ENCODE measurements around the gene YWHAE. TPM values are rescaled to one million over a fixed set of nuclear protein-coding genes. Genes with fewer than 3 reads are reported as not detected.

YWHAE gene
- total RNA-seq, 1 experiment from 2014 or later, result 210 TPM

DNA sequence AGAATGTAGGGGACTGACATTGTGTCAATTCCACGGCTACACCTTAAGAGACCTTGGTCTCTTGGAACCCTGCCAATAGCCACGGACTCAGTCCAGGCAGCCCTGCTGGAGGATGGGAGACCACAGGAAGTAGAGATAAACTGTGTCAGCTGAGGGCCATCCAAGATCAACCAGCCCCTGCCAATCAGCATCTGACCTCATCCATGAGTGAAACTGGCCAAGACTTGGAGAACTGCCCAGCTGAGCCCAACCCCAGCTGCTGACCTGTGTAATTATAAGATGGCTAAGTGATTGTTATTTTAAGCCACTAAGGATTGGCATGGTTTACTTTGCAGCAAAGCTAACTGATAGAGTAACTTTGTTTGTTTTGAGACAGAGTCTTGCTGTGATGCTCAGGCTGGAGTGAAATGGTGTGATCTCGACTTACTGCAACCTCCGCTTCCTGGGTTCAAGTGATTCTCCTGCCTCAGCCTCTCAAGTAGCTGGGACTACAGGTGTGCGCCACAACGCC lies 13.3 kb upstream of the YWHAE start:
- H4K20me1 ChIP-seq (ENCODE audit: low read length), result no peaks in the 10 kb centered on the region
- no peaks in the 10 kb centered on the region for H3F3A ChIP-seq (ENCODE audit: low read length, unreplicated experiment)
- no peak for TF ChIP-seq EZH2 (IDR thresholded peaks at IDR 0.05; ENCODE audit: low read length, unreplicated experiment)
- TF ChIP-seq, protein P1, sequence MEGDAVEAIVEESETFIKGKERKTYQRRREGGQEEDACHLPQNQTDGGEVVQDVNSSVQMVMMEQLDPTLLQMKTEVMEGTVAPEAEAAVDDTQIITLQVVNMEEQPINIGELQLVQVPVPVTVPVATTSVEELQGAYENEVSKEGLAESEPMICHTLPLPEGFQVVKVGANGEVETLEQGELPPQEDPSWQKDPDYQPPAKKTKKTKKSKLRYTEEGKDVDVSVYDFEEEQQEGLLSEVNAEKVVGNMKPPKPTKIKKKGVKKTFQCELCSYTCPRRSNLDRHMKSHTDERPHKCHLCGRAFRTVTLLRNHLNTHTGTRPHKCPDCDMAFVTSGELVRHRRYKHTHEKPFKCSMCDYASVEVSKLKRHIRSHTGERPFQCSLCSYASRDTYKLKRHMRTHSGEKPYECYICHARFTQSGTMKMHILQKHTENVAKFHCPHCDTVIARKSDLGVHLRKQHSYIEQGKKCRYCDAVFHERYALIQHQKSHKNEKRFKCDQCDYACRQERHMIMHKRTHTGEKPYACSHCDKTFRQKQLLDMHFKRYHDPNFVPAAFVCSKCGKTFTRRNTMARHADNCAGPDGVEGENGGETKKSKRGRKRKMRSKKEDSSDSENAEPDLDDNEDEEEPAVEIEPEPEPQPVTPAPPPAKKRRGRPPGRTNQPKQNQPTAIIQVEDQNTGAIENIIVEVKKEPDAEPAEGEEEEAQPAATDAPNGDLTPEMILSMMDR (conservative IDR thresholded peaks at IDR 0.05; ENCODE audit: low read depth, low read length), result no peak
- no peak for TF ChIP-seq EZH2phosphoT487 (IDR thresholded peaks at IDR 0.05; ENCODE audit: borderline replicate concordance, low read length)
- intact Hi-C loops (cut with micrococcal nuclease), result no loop called here
- peak; percentile 79 for DNase-seq
- no peaks in the 10 kb centered on the region for H3K9me2 ChIP-seq (replicated peaks; ENCODE audit: low read length)
- no peak overlapping the region for H3K9ac ChIP-seq (ENCODE audit: low read length)
- no peak overlapping the region for H3K4me3 ChIP-seq (ENCODE audit: low read length)
- no peaks in the 10 kb centered on the region for H3K79me2 ChIP-seq (ENCODE audit: low read length)
- H3K27me3 ChIP-seq (ENCODE audit: low read length), result no peaks in the 10 kb centered on the region
- peak; percentile 91 for ATAC-seq
- 0 out of 2 replicates have a peak overlapping the region, but pooled peaks have one; percentile 40 for H3K27ac ChIP-seq (ENCODE audit: low read length)
- H2AFZ ChIP-seq (ENCODE audit: low read length), result no peak overlapping the region
- peak overlapping the region; percentile 26; the same call in 1 of the 2 replicates for H3K4me2 ChIP-seq (ENCODE audit: low read length)
- CTCF ChIA-PET, result no interaction called here
- POLR2A ChIA-PET (ENCODE audit: unreplicated experiment), result interaction anchor here (0.6 kb wide), 1 partner anchor 52 kb away, joined by 13 read pairs; no protein-coding TSS in a partner anchor
- no TSS peak for BruUV-seq (replicated peaks)
- no peaks in the 10 kb centered on the region for H3K9me3 ChIP-seq (ENCODE audit: low read length)
- no peaks in the 10 kb centered on the region for H3K36me3 ChIP-seq (ENCODE audit: low read depth, low read length)
- 0 out of 2 replicates have a peak, but pooled peaks cover 10% of the 10 kb centered on the region for H3K4me1 ChIP-seq (ENCODE audit: insufficient read depth, low read length)

DNA sequence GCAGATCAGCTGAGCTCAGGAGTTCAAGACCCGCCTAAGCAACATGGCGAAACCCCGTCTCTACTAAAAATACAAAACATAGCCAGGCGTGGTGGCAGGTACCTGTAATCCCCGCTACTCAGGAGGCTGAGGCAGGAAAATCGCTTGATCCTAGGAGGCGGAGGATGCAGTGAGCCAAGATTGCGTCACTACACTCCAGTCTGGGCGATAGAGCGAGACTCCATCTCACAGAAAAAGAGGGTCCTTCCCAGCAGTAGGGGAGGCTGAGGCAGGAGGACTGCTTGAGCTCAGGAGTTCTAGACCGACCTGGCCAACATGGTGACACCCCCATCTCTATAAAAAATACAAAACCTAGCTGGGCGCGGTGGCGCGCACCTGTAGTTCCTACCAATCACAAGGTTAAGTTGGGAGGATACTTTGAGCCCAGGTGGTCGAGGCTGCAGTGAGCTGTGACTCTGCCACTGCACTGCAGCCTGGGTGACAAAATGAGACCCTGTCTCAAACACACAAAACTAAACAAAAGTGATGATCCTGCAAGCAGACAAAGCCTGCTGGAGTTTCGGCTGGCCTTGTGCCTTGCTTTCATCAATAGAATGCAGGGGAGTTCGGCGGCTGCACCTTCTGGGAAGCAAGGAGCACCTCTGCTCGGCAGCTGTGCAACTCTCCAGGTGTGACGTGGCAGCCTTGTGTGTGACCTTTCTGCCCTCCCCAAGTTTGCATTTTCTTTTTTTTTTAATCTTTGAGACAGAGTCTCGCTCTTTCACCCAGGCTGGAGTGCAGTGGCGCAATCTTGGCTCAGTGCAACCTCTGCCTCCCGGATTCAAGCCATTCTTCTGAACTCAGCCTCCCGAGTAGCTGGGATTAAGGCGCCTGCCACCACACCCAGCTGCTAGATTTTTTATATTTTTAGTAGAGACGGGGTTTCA lies 12.4 kb upstream of the YWHAE start:
- Histone ChIP-seq H3K27ac (ENCODE audit: low read length) (peak overlapping the region; percentile 40; the same call in 1 of the 2 replicates), H3K9me2 (replicated peaks; ENCODE audit: low read length) (no peaks in the 10 kb centered on the region), H4K20me1 (ENCODE audit: low read length) (no peaks in the 10 kb centered on the region), H2AFZ (ENCODE audit: low read length) (no peak overlapping the region), H3K4me3 (ENCODE audit: low read length) (no peak overlapping the region), H3K4me2 (ENCODE audit: low read length) (peak overlapping the region; percentile 26; the same call in 1 of the 2 replicates), H3K9me3 (ENCODE audit: low read length) (no peaks in the 10 kb centered on the region), H3K27me3 (ENCODE audit: low read length) (no peaks in the 10 kb centered on the region), H3K9ac (ENCODE audit: low read length) (no peak overlapping the region), H3K4me1 (ENCODE audit: insufficient read depth, low read length) (0 out of 2 replicates have a peak, but pooled peaks cover 10% of the 10 kb centered on the region), H3F3A (ENCODE audit: low read length, unreplicated experiment) (no peaks in the 10 kb centered on the region), H3K36me3 (ENCODE audit: low read depth, low read length) (no peaks in the 10 kb centered on the region), H3K79me2 (ENCODE audit: low read length) (no peaks in the 10 kb centered on the region)
- ATAC-seq (peak; percentile 13), DNase-seq (no peak)
- BruUV-seq (replicated peaks), result no TSS peak
- POLR2A ChIA-PET (ENCODE audit: unreplicated experiment), result no interaction called here
- CTCF ChIA-PET, result no interaction called here
- TF ChIP-seq EZH2 (IDR thresholded peaks at IDR 0.05; ENCODE audit: low read length, unreplicated experiment) (no peak), EZH2phosphoT487 (IDR thresholded peaks at IDR 0.05; ENCODE audit: borderline replicate concordance, low read length) (no peak)
- TF ChIP-seq, protein P1 (conservative IDR thresholded peaks at IDR 0.05; ENCODE audit: low read depth, low read length), result no peak
- intact Hi-C loops (cut with micrococcal nuclease), result no loop called here

DNA sequence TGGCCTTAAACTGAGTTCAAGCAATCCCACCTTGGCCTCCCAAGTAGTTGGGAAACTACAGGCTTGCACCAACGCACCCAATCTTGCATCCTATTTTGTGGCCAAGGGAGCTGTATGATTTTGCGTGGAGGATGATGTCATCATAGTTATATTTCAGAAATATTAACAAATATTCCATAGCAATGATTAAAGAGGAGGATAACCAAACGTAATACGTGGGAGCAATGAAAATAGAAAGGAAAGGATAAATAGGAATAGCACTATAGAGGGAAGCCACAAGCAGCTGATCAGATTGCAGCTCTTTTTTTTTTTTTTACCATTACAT lies 2.2 kb upstream of the YWHAE start:
- H3K9me3 ChIP-seq (ENCODE audit: low read length), result no peaks in the 10 kb centered on the region
- CTCF ChIA-PET, result no interaction called here
- H3K9me2 ChIP-seq (replicated peaks; ENCODE audit: low read length), result no peaks in the 10 kb centered on the region
- H2AFZ ChIP-seq (ENCODE audit: low read length), result no peak overlapping the region
- intact Hi-C loops (cut with micrococcal nuclease), result no loop called here
- no peak overlapping the region for H3K9ac ChIP-seq (ENCODE audit: low read length)
- ATAC-seq (no peak), DNase-seq (no peak)
- no TSS peak for BruUV-seq (replicated peaks)
- peaks cover 28% of the 10 kb centered on the region for H3K79me2 ChIP-seq (ENCODE audit: low read length)
- TF ChIP-seq EZH2 (IDR thresholded peaks at IDR 0.05; ENCODE audit: low read length, unreplicated experiment) (no peak), EZH2phosphoT487 (IDR thresholded peaks at IDR 0.05; ENCODE audit: borderline replicate concordance, low read length) (no peak)
- TF ChIP-seq, protein P1 (conservative IDR thresholded peaks at IDR 0.05; ENCODE audit: low read depth, low read length), result no peak
- peaks cover 20% of the 10 kb centered on the region for H4K20me1 ChIP-seq (ENCODE audit: low read length)
- no peaks in the 10 kb centered on the region for H3F3A ChIP-seq (ENCODE audit: low read length, unreplicated experiment)
- H3K27me3 ChIP-seq (ENCODE audit: low read length), result no peaks in the 10 kb centered on the region
- H3K27ac ChIP-seq (ENCODE audit: low read length), result no peak overlapping the region
- POLR2A ChIA-PET (ENCODE audit: unreplicated experiment), result no interaction called here
- no peak overlapping the region for H3K4me3 ChIP-seq (ENCODE audit: low read length)
- H3K4me2 ChIP-seq (ENCODE audit: low read length), result no peak overlapping the region
- peaks cover 6% of the 10 kb centered on the region for H3K36me3 ChIP-seq (ENCODE audit: low read depth, low read length)
- H3K4me1 ChIP-seq (ENCODE audit: insufficient read depth, low read length), result peaks cover 7% of the 10 kb centered on the region

All from PC-3 (cell line).